Measurements from ENCODE around the gene NABP1.

NABP1 gene

DNA sequence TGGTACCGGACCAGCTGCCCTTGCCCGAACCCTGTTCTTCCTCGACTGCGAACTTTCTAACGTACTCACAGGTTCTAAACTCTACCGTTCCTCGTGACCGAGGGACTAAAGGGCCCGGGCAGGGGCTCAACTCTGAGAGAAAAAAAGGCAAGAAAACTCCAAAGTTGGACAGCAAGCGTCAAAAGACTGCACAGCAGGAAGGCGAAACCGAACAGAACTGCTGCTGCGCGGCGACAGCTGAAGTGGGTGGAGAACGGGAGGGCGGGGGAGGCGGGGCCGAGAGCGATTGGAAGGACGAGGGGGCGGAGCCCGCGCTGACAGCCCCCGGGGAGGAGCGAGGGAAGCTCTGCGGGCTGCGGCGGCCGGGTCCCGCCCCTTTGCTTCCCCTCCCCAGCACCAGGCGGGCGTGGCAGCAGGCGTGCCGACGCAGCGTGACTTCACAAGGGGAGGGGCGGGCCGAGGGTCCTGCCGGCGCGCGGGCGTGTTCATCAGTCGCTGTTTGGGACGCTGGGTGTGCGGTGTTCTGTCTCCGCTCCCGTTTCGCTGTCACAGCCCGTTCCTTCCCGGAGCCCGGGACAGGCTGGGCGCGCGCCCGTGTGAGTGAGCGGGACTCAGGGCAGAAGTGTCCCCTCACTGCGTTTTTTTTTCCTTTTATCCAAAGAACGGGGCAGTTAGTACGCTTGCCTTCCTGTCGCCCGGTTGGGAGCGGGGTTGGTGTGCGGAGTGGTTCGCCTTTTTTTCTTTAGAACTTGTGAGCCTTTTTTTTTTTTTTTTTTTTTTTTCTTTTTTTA lies at the start of gene NABP1:
NABP1 (plus strand) TSS at position 491 of the 791 bp plus-strand sequence. CDS start 479 bp downstream, outside the sequence.
- Histone ChIP-seq H3K36me3 (ENCODE audit: control insufficient read depth, insufficient read depth, low read length, severe bottlenecking) (peaks cover 22% of the 10 kb centered on the region), H3K9me3 (ENCODE audit: control insufficient read depth, low read length) (no peaks in the 10 kb centered on the region), H3K9ac (ENCODE audit: low read length) (peak within 1 kb of the TSS; percentile 98), H3K27me3 (replicated peaks; ENCODE audit: control insufficient read depth, insufficient read depth, low read length) (no peaks in the 10 kb centered on the region), H3K4me1 (ENCODE audit: control insufficient read depth, insufficient read depth, low read length) (peaks cover 35% of the 10 kb centered on the region), H3K4me3 (ENCODE audit: low read length) (peak within 1 kb of the TSS; percentile 91)
- DNase-seq (ENCODE audit: low read depth): peak; percentile 99

DNA sequence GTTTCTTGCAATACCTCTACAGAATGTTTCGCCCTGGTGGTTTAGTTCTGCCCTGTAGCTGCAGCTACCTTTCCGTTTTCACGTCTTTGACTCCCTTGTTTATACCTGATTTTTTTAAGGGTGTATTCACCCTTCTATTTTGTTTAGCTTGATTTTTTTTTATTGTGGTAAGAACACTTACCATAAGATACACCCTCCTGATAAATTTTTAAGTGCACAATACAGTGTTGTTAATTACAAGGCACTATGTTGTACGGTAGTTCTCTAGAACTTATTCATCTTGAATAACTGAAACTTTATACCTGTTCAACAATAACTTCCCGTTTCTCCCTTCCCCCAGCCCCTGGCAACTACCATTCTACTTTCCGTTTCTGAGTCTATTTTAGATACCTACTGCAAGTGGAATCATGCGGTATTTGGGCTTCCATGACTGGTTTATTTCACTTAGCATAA lies 48.9 kb upstream of the NABP1 start:
- no peak overlapping the region for H3K9ac ChIP-seq (ENCODE audit: low read length)
- H3K4me3 ChIP-seq (ENCODE audit: low read length): no peak overlapping the region
- DNase-seq (ENCODE audit: low read depth): no peak

GRCh38 chr2:191629976-191630712 lies 47.8 kb upstream of the NABP1 start:
- DNase-seq (ENCODE audit: low read depth): no peak
- Histone ChIP-seq H3K9me3 (ENCODE audit: control insufficient read depth, low read length) (no peaks in the 10 kb centered on the region), H3K9ac (ENCODE audit: low read length) (peak overlapping the region; percentile 37), H3K36me3 (ENCODE audit: control insufficient read depth, insufficient read depth, low read length, severe bottlenecking) (no peaks in the 10 kb centered on the region), H3K4me1 (ENCODE audit: control insufficient read depth, insufficient read depth, low read length) (peaks cover 39% of the 10 kb centered on the region), H3K4me3 (ENCODE audit: low read length) (no peak overlapping the region), H3K27me3 (replicated peaks; ENCODE audit: control insufficient read depth, insufficient read depth, low read length) (no peaks in the 10 kb centered on the region)

More for the DNA sequence above, 48.9 kb upstream of the NABP1 start:
- H3K27me3 ChIP-seq (replicated peaks; ENCODE audit: control insufficient read depth, insufficient read depth, low read length): no peaks in the 10 kb centered on the region
- H3K9me3 ChIP-seq (ENCODE audit: control insufficient read depth, low read length): no peaks in the 10 kb centered on the region
- H3K4me1 ChIP-seq (ENCODE audit: control insufficient read depth, insufficient read depth, low read length): peaks cover 37% of the 10 kb centered on the region
- no peaks in the 10 kb centered on the region for H3K36me3 ChIP-seq (ENCODE audit: control insufficient read depth, insufficient read depth, low read length, severe bottlenecking)

GRCh38 chr2:191631754-191632153 lies 46.2 kb upstream of the NABP1 start:
- Histone ChIP-seq H3K4me1 (ENCODE audit: control insufficient read depth, insufficient read depth, low read length) (peaks cover 45% of the 10 kb centered on the region), H3K27me3 (replicated peaks; ENCODE audit: control insufficient read depth, insufficient read depth, low read length) (no peaks in the 10 kb centered on the region), H3K4me3 (ENCODE audit: low read length) (no peak overlapping the region), H3K36me3 (ENCODE audit: control insufficient read depth, insufficient read depth, low read length, severe bottlenecking) (no peaks in the 10 kb centered on the region), H3K9me3 (ENCODE audit: control insufficient read depth, low read length) (no peaks in the 10 kb centered on the region), H3K9ac (ENCODE audit: low read length) (no peak overlapping the region)
- peak; percentile 87 for DNase-seq (ENCODE audit: low read depth)

- Histone ChIP-seq H3K9me3 (ENCODE audit: control insufficient read depth, low read length) (no peaks in the 10 kb centered on the region), H3K4me1 (ENCODE audit: control insufficient read depth, insufficient read depth, low read length) (peaks cover 50% of the 10 kb centered on the region), H3K9ac (ENCODE audit: low read length) (no peak overlapping the region), H3K27me3 (replicated peaks; ENCODE audit: control insufficient read depth, insufficient read depth, low read length) (no peaks in the 10 kb centered on the region), H3K36me3 (ENCODE audit: control insufficient read depth, insufficient read depth, low read length, severe bottlenecking) (no peaks in the 10 kb centered on the region), H3K4me3 (ENCODE audit: low read length) (no peak overlapping the region)
- DNase-seq (ENCODE audit: low read depth): no peak
Observed at GRCh38 chr2:191632426-191632825, 45.5 kb upstream of the NABP1 start.

- H3K4me3 ChIP-seq (ENCODE audit: low read length): no peak overlapping the region
- H3K36me3 ChIP-seq (ENCODE audit: control insufficient read depth, insufficient read depth, low read length, severe bottlenecking): no peaks in the 10 kb centered on the region
- H3K4me1 ChIP-seq (ENCODE audit: control insufficient read depth, insufficient read depth, low read length): peaks cover 63% of the 10 kb centered on the region
- no peaks in the 10 kb centered on the region for H3K27me3 ChIP-seq (replicated peaks; ENCODE audit: control insufficient read depth, insufficient read depth, low read length)
- no peak overlapping the region for H3K9ac ChIP-seq (ENCODE audit: low read length)
- H3K9me3 ChIP-seq (ENCODE audit: control insufficient read depth, low read length): no peaks in the 10 kb centered on the region
- DNase-seq (ENCODE audit: low read depth): no peak
Observed at GRCh38 chr2:191634791-191635190, 43.1 kb upstream of the NABP1 start.

- H3K36me3 ChIP-seq (ENCODE audit: control insufficient read depth, insufficient read depth, low read length, severe bottlenecking): no peaks in the 10 kb centered on the region
- peak overlapping the region; percentile 15 for H3K4me3 ChIP-seq (ENCODE audit: low read length)
- DNase-seq (ENCODE audit: low read depth): peak; percentile 74
- H3K9me3 ChIP-seq (ENCODE audit: control insufficient read depth, low read length): no peaks in the 10 kb centered on the region
- H3K27me3 ChIP-seq (replicated peaks; ENCODE audit: control insufficient read depth, insufficient read depth, low read length): no peaks in the 10 kb centered on the region
- peaks cover 55% of the 10 kb centered on the region for H3K4me1 ChIP-seq (ENCODE audit: control insufficient read depth, insufficient read depth, low read length)
- peak overlapping the region; percentile 56 for H3K9ac ChIP-seq (ENCODE audit: low read length)
Observed at GRCh38 chr2:191635333-191636234, 42.4 kb upstream of the NABP1 start.

DNA sequence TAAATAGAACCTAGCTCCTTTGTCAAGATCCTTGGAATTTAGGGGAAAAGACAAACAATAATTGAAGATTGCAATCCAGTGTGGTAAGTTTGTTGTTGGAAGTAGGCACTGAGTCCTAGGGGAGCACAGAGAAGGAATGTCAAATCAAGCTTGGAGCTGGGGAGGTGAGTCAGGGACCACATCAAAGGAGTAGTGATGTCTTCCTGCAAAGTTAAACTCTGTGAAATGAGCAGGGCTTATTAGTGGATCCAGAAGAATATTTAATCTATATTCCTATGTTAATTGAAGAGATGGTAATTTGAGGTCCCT lies 41.7 kb upstream of the NABP1 start:
- Histone ChIP-seq H3K27me3 (replicated peaks; ENCODE audit: control insufficient read depth, insufficient read depth, low read length) (no peaks in the 10 kb centered on the region), H3K36me3 (ENCODE audit: control insufficient read depth, insufficient read depth, low read length, severe bottlenecking) (no peaks in the 10 kb centered on the region), H3K4me3 (ENCODE audit: low read length) (peak overlapping the region; percentile 15), H3K4me1 (ENCODE audit: control insufficient read depth, insufficient read depth, low read length) (peaks cover 51% of the 10 kb centered on the region), H3K9ac (ENCODE audit: low read length) (peak overlapping the region; percentile 56), H3K9me3 (ENCODE audit: control insufficient read depth, low read length) (no peaks in the 10 kb centered on the region)
- DNase-seq (ENCODE audit: low read depth): peak; percentile 69

DNA sequence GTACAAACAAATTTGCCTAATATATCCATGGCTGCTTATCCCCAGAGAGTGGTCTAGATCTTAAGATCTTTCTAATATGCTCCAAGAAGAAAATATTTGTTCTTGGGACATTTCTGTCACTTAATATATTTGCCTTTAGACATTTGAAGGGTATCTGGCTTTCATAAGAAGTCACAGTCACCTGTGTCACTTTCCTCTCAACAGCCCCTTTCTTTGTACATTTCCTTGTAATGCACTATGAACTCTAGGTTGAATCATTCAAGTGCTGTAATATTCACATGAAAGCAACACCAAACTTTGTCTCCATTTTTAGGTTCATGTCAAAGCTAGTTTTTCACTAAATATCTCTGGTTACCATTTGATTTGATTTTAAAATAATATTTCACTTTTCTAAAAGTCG lies 41.4 kb upstream of the NABP1 start:
- peaks cover 47% of the 10 kb centered on the region for H3K4me1 ChIP-seq (ENCODE audit: control insufficient read depth, insufficient read depth, low read length)
- peak overlapping the region; percentile 56 for H3K9ac ChIP-seq (ENCODE audit: low read length)
- no peak for DNase-seq (ENCODE audit: low read depth)
- H3K36me3 ChIP-seq (ENCODE audit: control insufficient read depth, insufficient read depth, low read length, severe bottlenecking): no peaks in the 10 kb centered on the region
- H3K27me3 ChIP-seq (replicated peaks; ENCODE audit: control insufficient read depth, insufficient read depth, low read length): no peaks in the 10 kb centered on the region
- H3K4me3 ChIP-seq (ENCODE audit: low read length): peak overlapping the region; percentile 15
- no peaks in the 10 kb centered on the region for H3K9me3 ChIP-seq (ENCODE audit: control insufficient read depth, low read length)

- Histone ChIP-seq H3K4me3 (ENCODE audit: low read length) (peak overlapping the region; percentile 49), H3K27me3 (replicated peaks; ENCODE audit: control insufficient read depth, insufficient read depth, low read length) (no peaks in the 10 kb centered on the region), H3K9me3 (ENCODE audit: control insufficient read depth, low read length) (no peaks in the 10 kb centered on the region), H3K4me1 (ENCODE audit: control insufficient read depth, insufficient read depth, low read length) (peaks cover 45% of the 10 kb centered on the region), H3K36me3 (ENCODE audit: control insufficient read depth, insufficient read depth, low read length, severe bottlenecking) (no peaks in the 10 kb centered on the region), H3K9ac (ENCODE audit: low read length) (peak overlapping the region; percentile 71)
- DNase-seq (ENCODE audit: low read depth): peak; percentile 58
Observed at GRCh38 chr2:191637182-191638078, 40.5 kb upstream of the NABP1 start.
